Measurements from ENCODE around the gene AIPL1.

AIPL1 gene

GRCh38 chr17:6465206-6466003 lies 30.5 kb upstream of the AIPL1 start:
- 83 to 86% methylated on average over 18 to 19 of the region's 19 CpGs for WGBS, 2 experiments (ENCODE audit: insufficient coverage in 2 of 2)
- no peaks in the 10 kb centered on the region for H3K9me3 ChIP-seq (ENCODE audit: control insufficient read depth, low read length)

DNA sequence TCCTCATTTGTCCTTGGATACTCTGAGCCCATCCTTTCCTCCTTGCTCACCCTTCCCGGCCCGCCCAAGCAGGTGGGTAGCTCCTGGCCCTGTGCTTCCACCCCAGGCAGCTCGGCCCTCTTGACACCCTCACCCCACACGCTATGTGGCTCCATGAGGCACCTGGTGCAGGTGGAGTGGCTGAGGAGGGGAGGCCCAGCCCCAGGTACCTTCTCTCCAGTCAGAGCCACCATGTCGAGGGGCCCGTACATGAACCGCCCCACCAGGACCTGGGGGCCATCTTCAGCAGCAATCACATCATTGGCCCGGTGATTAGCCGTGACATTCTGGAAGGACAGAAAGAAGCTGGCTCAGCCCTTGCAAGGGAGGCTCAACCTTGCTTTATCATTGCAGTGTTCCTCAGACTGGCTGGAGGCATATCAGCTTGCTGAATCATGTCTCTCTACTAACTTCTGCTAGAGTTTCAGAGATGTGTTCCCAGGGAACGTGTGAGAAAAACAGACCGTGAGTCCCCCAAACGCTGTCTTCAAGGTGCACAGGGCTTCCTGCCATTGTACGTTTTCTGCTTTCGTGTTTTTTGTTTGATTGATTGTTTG lies 29.6 kb upstream of the AIPL1 start:
- Histone ChIP-seq H3K27ac (ENCODE audit: low read depth, low read length, severe bottlenecking) (no peak overlapping the region), H3K9me3 (ENCODE audit: control insufficient read depth, low read length) (no peaks in the 10 kb centered on the region), H3K4me3 (ENCODE audit: extremely low read depth, insufficient read depth, low read length, poor library complexity, severe bottlenecking) (no peak overlapping the region), H3K36me3 (ENCODE audit: control insufficient read depth, insufficient read depth, low read length) (no peaks in the 10 kb centered on the region), H3K4me1 (ENCODE audit: control insufficient read depth, insufficient read depth, low read length, poor library complexity, severe bottlenecking) (peaks cover 3% of the 10 kb centered on the region)
- WGBS, 2 experiments (ENCODE audit: insufficient coverage in 2 of 2): 94% methylated on average over 10 of the region's 14 CpGs

More at GRCh38 chr17:6465206-6466003, 30.5 kb upstream of the AIPL1 start:
- Histone ChIP-seq H3K4me1 (ENCODE audit: control insufficient read depth, insufficient read depth, low read length, poor library complexity, severe bottlenecking) (peaks cover 3% of the 10 kb centered on the region), H3K4me3 (ENCODE audit: extremely low read depth, insufficient read depth, low read length, poor library complexity, severe bottlenecking) (no peak overlapping the region), H3K36me3 (ENCODE audit: control insufficient read depth, insufficient read depth, low read length) (no peaks in the 10 kb centered on the region), H3K27ac (ENCODE audit: low read depth, low read length, severe bottlenecking) (no peak overlapping the region)

DNA sequence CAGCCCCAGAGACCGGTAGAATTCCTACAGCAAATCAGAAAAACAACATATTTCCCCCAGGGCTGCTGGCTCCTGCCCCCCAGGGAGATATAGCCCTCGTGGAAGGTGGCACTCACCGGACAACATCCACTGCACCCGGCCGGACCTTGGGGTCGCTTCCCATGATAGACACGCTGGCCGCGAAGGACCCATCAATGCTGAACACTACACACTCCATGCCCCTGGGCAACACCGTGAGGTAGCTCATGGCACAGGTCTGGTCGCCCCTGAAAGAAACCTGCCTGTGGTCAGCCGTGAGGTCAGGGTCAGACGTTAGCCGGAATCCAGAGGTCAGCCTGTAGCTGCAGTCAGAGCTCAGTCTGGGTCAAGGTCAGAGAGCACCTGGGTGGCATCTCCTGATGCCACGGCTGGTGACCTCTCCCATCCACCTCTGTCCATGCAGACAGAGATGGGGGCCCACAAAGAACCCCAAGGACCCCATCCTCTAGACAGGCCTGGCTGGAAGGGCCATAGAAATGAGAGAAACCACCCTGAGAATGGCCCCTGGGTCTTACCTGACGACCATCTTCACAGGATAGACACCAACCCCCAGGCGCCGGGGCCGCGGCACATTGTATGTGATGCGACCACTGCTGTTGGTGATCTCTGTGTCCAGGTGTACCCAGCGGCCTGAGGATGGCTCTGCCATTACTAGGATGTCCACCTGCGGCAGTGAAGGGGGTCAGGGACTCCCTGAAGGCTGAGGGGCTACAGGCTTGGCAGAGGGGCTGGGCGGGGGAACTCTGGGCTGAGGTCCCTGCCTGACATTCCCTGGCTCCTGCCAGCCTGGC lies 28.9 kb upstream of the AIPL1 start:
- Histone ChIP-seq H3K27ac (ENCODE audit: low read depth, low read length, severe bottlenecking) (no peak overlapping the region), H3K4me1 (ENCODE audit: control insufficient read depth, insufficient read depth, low read length, poor library complexity, severe bottlenecking) (peaks cover 3% of the 10 kb centered on the region), H3K9me3 (ENCODE audit: control insufficient read depth, low read length) (no peaks in the 10 kb centered on the region), H3K36me3 (ENCODE audit: control insufficient read depth, insufficient read depth, low read length) (no peaks in the 10 kb centered on the region), H3K4me3 (ENCODE audit: extremely low read depth, insufficient read depth, low read length, poor library complexity, severe bottlenecking) (no peak overlapping the region)
- 92 to 95% methylated on average over 16 to 24 of the region's 24 CpGs for WGBS, 2 experiments (ENCODE audit: insufficient coverage in 2 of 2)

DNA sequence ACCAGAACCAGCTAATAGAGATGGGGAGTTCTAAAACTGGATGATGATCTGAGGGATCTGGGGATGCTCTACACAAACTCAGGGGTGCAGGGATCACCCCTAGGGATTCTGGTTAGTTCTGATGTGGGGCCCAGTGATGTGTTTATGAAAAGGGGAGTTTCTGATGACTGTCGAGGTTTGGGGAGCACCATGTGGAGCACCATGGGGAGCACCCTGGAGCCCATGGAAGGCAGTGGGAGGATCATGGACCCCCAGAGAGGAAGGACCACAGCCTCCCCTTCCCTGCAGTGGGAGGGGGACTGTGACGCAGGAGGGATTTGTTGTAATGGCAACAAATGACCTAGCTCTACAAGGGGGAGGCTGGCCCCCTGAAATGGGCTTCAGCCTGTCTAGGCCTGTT lies 27.8 kb upstream of the AIPL1 start:
- no peaks in the 10 kb centered on the region for H3K36me3 ChIP-seq (ENCODE audit: control insufficient read depth, insufficient read depth, low read length)
- H3K4me3 ChIP-seq (ENCODE audit: extremely low read depth, insufficient read depth, low read length, poor library complexity, severe bottlenecking): no peak overlapping the region
- 86 to 100% methylated on average over 1 of the region's 2 CpGs for WGBS, 2 experiments (ENCODE audit: insufficient coverage in 2 of 2)
- H3K27ac ChIP-seq (ENCODE audit: low read depth, low read length, severe bottlenecking): no peak overlapping the region
- H3K9me3 ChIP-seq (ENCODE audit: control insufficient read depth, low read length): no peaks in the 10 kb centered on the region
- H3K4me1 ChIP-seq (ENCODE audit: control insufficient read depth, insufficient read depth, low read length, poor library complexity, severe bottlenecking): peaks cover 7% of the 10 kb centered on the region

DNA sequence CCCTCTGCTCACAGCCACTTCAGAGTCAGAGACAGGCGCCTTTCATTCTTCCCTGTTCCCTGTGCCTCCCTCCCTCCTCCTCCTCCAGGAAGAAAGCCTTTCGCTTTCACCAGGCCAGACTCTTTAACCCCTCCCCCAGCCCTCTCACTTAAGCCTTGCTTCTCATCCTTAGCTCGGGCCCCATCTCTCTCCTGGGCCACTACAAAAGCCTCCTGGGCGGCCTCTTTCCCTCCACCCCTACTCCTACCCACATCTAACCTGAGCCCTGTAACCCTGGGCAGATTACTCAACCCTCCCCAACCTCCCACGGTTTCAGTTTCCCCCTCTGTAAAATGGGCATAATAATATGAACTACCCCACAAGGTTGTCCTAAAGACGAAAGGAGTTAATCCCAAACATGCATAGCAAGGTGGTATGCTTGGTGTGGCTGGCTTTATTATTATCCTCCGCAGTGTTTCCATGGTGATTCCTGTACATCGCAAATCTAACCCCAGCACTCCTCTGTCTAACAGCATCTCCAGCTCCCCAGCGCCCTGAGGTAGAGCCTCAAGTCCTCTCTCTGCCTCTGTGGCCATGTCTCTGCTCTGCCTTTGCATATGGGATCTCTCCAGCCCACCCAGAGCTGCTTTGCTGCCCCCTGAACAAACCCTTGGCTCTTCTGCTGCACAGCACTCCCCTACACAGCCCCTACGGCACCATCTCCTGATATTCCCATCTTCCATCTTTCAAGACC lies 27.0 kb upstream of the AIPL1 start:
- Histone ChIP-seq H3K4me1 (ENCODE audit: control insufficient read depth, insufficient read depth, low read length, poor library complexity, severe bottlenecking) (peaks cover 7% of the 10 kb centered on the region), H3K4me3 (ENCODE audit: extremely low read depth, insufficient read depth, low read length, poor library complexity, severe bottlenecking) (no peak overlapping the region), H3K27ac (ENCODE audit: low read depth, low read length, severe bottlenecking) (no peak overlapping the region), H3K9me3 (ENCODE audit: control insufficient read depth, low read length) (no peaks in the 10 kb centered on the region), H3K36me3 (ENCODE audit: control insufficient read depth, insufficient read depth, low read length) (no peaks in the 10 kb centered on the region)
- WGBS, 2 experiments (ENCODE audit: insufficient coverage in 2 of 2): 58 to 65% methylated on average over 7 to 8 of the region's 10 CpGs

DNA sequence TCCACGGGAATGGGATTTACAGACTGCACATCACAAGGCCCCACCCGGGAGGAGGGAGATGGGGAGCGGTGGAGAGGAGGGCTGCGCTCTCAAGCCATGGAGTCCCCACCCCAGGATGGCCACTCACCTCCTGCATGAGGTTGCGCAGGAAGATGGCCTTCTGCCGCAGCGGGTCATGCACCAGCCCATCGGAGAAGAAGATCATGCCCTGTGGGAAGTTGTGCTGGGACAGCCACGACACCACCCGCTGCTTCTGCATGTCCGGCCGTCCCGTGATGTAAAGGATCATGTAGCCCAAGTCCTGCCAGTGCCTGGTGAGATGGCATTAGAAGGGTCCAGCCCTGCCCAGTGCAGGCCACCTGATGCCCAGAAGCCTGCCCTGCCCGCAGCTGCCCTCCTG lies 26.3 kb upstream of the AIPL1 start:
- Histone ChIP-seq H3K4me3 (ENCODE audit: extremely low read depth, insufficient read depth, low read length, poor library complexity, severe bottlenecking) (no peak overlapping the region), H3K4me1 (ENCODE audit: control insufficient read depth, insufficient read depth, low read length, poor library complexity, severe bottlenecking) (peaks cover 7% of the 10 kb centered on the region), H3K9me3 (ENCODE audit: control insufficient read depth, low read length) (no peaks in the 10 kb centered on the region), H3K27ac (ENCODE audit: low read depth, low read length, severe bottlenecking) (no peak overlapping the region), H3K36me3 (ENCODE audit: control insufficient read depth, insufficient read depth, low read length) (no peaks in the 10 kb centered on the region)
- WGBS, 2 experiments (ENCODE audit: insufficient coverage in 2 of 2): 91 to 93% methylated on average over 10 of the region's 14 CpGs

GRCh38 chr17:6460531-6461161 lies 25.7 kb upstream of the AIPL1 start:
- Histone ChIP-seq H3K36me3 (ENCODE audit: control insufficient read depth, insufficient read depth, low read length) (no peaks in the 10 kb centered on the region), H3K27ac (ENCODE audit: low read depth, low read length, severe bottlenecking) (no peak overlapping the region), H3K4me3 (ENCODE audit: extremely low read depth, insufficient read depth, low read length, poor library complexity, severe bottlenecking) (no peak overlapping the region), H3K4me1 (ENCODE audit: control insufficient read depth, insufficient read depth, low read length, poor library complexity, severe bottlenecking) (peaks cover 7% of the 10 kb centered on the region), H3K9me3 (ENCODE audit: control insufficient read depth, low read length) (no peaks in the 10 kb centered on the region)
- 86 to 93% methylated on average over 7 to 8 of the region's 9 CpGs for WGBS, 2 experiments (ENCODE audit: insufficient coverage in 2 of 2)

DNA sequence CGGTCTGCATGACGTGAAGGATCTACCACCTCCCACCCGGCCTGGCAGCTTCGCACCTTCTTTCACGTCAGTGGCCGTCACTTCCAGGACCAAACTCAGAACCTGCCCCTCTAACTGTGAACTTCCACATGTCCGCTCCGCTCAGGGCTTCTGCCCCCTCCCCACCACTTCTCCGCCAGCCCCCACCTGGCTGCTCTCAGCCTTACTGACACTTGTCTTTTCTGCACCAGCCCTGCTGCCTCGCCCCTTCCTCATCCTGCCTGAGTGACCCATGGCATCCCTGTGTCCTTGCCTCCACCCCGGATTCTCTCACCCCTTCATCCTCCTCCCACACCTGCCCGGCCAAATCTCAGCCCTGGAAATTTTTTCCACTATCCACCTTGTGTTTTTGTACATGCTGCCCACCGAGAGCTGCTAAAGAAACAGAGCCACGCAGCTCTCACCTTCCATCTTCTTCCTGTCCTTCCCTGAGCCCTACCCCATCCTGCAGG lies 23.6 kb upstream of the AIPL1 start:
- no peak overlapping the region for H3K27ac ChIP-seq (ENCODE audit: low read depth, low read length, severe bottlenecking)
- H3K4me1 ChIP-seq (ENCODE audit: control insufficient read depth, insufficient read depth, low read length, poor library complexity, severe bottlenecking): peaks cover 10% of the 10 kb centered on the region
- WGBS, 2 experiments (ENCODE audit: insufficient coverage in 2 of 2): 82 to 86% methylated on average over 13 to 14 of the region's 14 CpGs
- no peak overlapping the region for H3K4me3 ChIP-seq (ENCODE audit: extremely low read depth, insufficient read depth, low read length, poor library complexity, severe bottlenecking)
- H3K9me3 ChIP-seq (ENCODE audit: control insufficient read depth, low read length): no peaks in the 10 kb centered on the region
- H3K36me3 ChIP-seq (ENCODE audit: control insufficient read depth, insufficient read depth, low read length): no peaks in the 10 kb centered on the region

GRCh38 chr17:6457688-6458459 lies 23.0 kb upstream of the AIPL1 start:
- Histone ChIP-seq H3K9me3 (ENCODE audit: control insufficient read depth, low read length) (no peaks in the 10 kb centered on the region), H3K4me3 (ENCODE audit: extremely low read depth, insufficient read depth, low read length, poor library complexity, severe bottlenecking) (no peak overlapping the region), H3K36me3 (ENCODE audit: control insufficient read depth, insufficient read depth, low read length) (no peaks in the 10 kb centered on the region), H3K4me1 (ENCODE audit: control insufficient read depth, insufficient read depth, low read length, poor library complexity, severe bottlenecking) (peaks cover 10% of the 10 kb centered on the region), H3K27ac (ENCODE audit: low read depth, low read length, severe bottlenecking) (no peak overlapping the region)
- WGBS, 2 experiments (ENCODE audit: insufficient coverage in 2 of 2): 74 to 81% methylated on average over 7 to 10 of the region's 10 CpGs

Measured in mesodermal cell (in vitro differentiated cells).